ENCODE measurements around the gene GNA15. TPM values are rescaled to one million over a fixed set of nuclear protein-coding genes. Genes with fewer than 3 reads are reported as not detected.

GNA15 gene
- total and polyA plus RNA-seq, 2 of the 8 experiments (the other 6 are each of a cell fraction or from before 2014, with no cell fraction given), result 0.26 to 0.45 TPM

DNA sequence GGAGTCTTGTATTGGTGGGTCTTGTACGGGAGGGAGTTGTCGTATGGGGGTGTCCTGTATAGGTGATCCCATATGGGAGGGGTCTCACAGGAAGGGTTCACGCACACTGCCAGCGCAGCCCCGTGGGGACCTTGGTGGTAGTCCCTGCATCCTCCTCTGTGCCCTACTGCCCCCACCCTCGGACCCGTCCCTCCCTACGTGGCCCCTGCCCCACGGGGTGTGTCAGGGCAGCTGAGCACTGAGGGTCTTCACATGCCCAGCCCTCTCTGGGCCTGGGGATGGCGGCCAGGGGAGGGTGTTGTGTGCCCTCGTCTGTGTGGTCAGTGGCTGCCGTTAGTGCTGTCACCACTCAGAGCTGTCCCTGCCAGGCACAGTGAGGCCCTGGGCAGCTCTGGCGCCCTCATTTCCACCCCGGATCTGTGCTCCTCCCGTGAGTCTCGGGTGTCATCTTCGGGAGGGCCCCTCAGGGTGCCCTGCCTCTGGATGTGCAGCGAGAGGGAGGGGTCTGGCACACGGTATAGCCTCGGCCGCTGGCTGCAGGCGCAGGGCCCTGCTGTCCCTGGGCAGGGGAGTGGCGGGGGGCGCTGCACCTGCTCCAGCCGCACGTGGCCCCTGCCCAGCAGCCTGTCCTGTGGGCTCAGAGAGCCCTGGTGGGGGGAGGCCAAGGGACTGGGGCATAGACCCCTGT, 16.0 kb upstream of the GNA15 start:
- Histone ChIP-seq H2AK5ac (ENCODE audit: low read depth, low read length) (no peak overlapping the region), H4K20me1 (replicated peaks in 1 of 2; ENCODE audit: control insufficient read depth in 1 of 2, insufficient read depth in 2 of 2, low read length in 2 of 2) (peaks cover 0 to 3% of the 10 kb centered on the region in 2 experiments), H4K91ac (replicated peaks; ENCODE audit: insufficient read length, low read length) (no peak overlapping the region), H3K79me2 (ENCODE audit: control insufficient read depth in 1 of 2, insufficient read depth in 2 of 2, low read length in 2 of 2) (no peaks in the 10 kb centered on the region), H3K36me3 (ENCODE audit: control insufficient read depth in 2 of 4, insufficient read depth in 4 of 4, low read length in 3 of 4) (no peaks in the 10 kb centered on the region; a peak in 1 of 8 replicates), H3K4ac (replicated peaks; ENCODE audit: insufficient read length, low read depth, low read length) (no peak overlapping the region), H2BK12ac (ENCODE audit: low read depth, low read length) (no peak overlapping the region), H3K27ac (ENCODE audit: low read depth, low read length) (no peak overlapping the region), H3K14ac (ENCODE audit: insufficient read length) (no peak overlapping the region), H3K9me3 (ENCODE audit: insufficient read depth in 2 of 2, low read depth in 1 of 2, low read length in 1 of 2) (no peaks in the 10 kb centered on the region), H3K27me3 (replicated peaks in 1 of 4; ENCODE audit: control insufficient read depth in 3 of 4, extremely low read depth in 1 of 4, insufficient read depth in 3 of 4, low read length in 3 of 4) (no peaks in the 10 kb centered on the region), H3K79me1 (ENCODE audit: low read depth, low read length) (peaks cover under 1% of the 10 kb centered on the region; the same call in 1 of the 2 replicates), H2BK120ac (replicated peaks; ENCODE audit: low read depth, low read length) (no peak overlapping the region), H4K8ac (ENCODE audit: extremely low read depth, insufficient read depth, low read length) (no peak overlapping the region), H3K4me3 (ENCODE audit: extremely low read depth in 1 of 4, insufficient read depth in 2 of 4, low read depth in 3 of 4, low read length in 4 of 4) (no peak overlapping the region), H4K5ac (ENCODE audit: insufficient read length, low read depth, low read length) (no peak overlapping the region), H2AFZ (ENCODE audit: low read length) (no peak overlapping the region), H3K23me2 (ENCODE audit: low read depth, low read length) (no peaks in the 10 kb centered on the region), H3K23ac (ENCODE audit: insufficient read length) (no peak overlapping the region), H3K56ac (replicated peaks; ENCODE audit: insufficient read length, low read depth, low read length) (no peak overlapping the region), H3K18ac (ENCODE audit: extremely low read depth, low read length) (no peak overlapping the region), H3K4me2 (ENCODE audit: insufficient read depth in 1 of 2, low read depth in 2 of 2, low read length in 2 of 2) (no peak overlapping the region), H2BK20ac (ENCODE audit: low read length) (no peak overlapping the region), H2BK5ac (ENCODE audit: low read depth, low read length) (no peak overlapping the region), H2BK15ac (ENCODE audit: low read length) (no peak overlapping the region), H3K4me1 (replicated peaks in 1 of 4; ENCODE audit: control insufficient read depth in 3 of 4, insufficient read depth in 4 of 4, low read length in 3 of 4) (peaks cover 0 to 14% (median 5%) of the 10 kb centered on the region in 4 experiments; a peak in 3 of 7 replicates), H3K9ac (replicated peaks in 1 of 4; ENCODE audit: extremely low read depth in 1 of 4, low read depth in 3 of 4, low read length in 3 of 4) (no peak overlapping the region)
- no peak for DNase-seq (ENCODE audit: low read depth in 1 of 2, low spot score in 2 of 2)
- ChIA-PET POLR2A (ENCODE audit: partially characterized antibody) (no interaction called here), CTCF (ENCODE audit: partially characterized antibody) (interaction anchor here (0.6 to 2.2 kb wide), 4 partner anchors 10 to 288 kb away, joined by 3 to 7 read pairs (median 4); no protein-coding TSS in a partner anchor)
- 89% methylated on average over 22 of the region's 26 CpGs; no CpG with 5 or more reads in 1 of the 2 experiments for WGBS, 2 experiments (ENCODE audit: extremely low coverage in 1 of 2, insufficient coverage in 1 of 2, insufficient read length in 1 of 2, insufficient replicate concordance in 2 of 2, low coverage in 1 of 2, low lambda C conversion rate in 2 of 2, missing lambda C conversion rate in 1 of 2)
- FAIRE-seq, result no peak
- TF ChIP-seq YY1 (IDR thresholded peaks at IDR 0.05; ENCODE audit: low read depth, low read length) (no peak), FOSL1 (IDR thresholded peaks at IDR 0.05; ENCODE audit: insufficient read depth, low read depth, low read length) (no peak), RXRA (IDR thresholded peaks at IDR 0.05; ENCODE audit: insufficient read depth, low read depth, low read length) (no peak), PHF8 (conservative IDR thresholded peaks at IDR 0.05; ENCODE audit: low read depth, low read length) (no peak), SIX5 (IDR thresholded peaks at IDR 0.05; ENCODE audit: low read depth, low read length) (no peak), TCF12 (IDR thresholded peaks at IDR 0.05; ENCODE audit: low read depth, low read length) (no peak), TBP (IDR thresholded peaks at IDR 0.05; ENCODE audit: low read depth, low read length) (no peak), CEBPB (IDR thresholded peaks at IDR 0.05; ENCODE audit: low read depth, low read length) (no peak), CTBP2 (IDR thresholded peaks at IDR 0.05; ENCODE audit: borderline replicate concordance, insufficient read depth, insufficient read length, low read length) (no peak), CHD1 (IDR thresholded peaks at IDR 0.05; ENCODE audit: low read depth, low read length) (no peak), BRCA1 (IDR thresholded peaks at IDR 0.05; ENCODE audit: low read depth, low read length) (no peak), GTF2F1 (IDR thresholded peaks at IDR 0.05; ENCODE audit: borderline replicate concordance, low read depth, low read length) (no peak), BCL11A (IDR thresholded peaks at IDR 0.05; ENCODE audit: low read depth in 2 of 2, low read length in 2 of 2) (no peak), POLR2A (IDR thresholded peaks at IDR 0.05; ENCODE audit: control extremely low read depth in 1 of 2, low read depth in 2 of 2, low read length in 2 of 2) (no peak), POLR2AphosphoS5 (IDR thresholded peaks at IDR 0.05; ENCODE audit: low read depth, low read length) (no peak)
